ENCODE results near the gene ARL10.

ARL10 gene

GRCh38 chr5:176362233-176362490 lies 3.1 kb upstream of the ARL10 start:
- DNase-seq = no peak

- DNase-seq = no peak
Measured at GRCh38 chr5:176364765-176365350, 429 bp upstream of the ARL10 start.

- no peak for DNase-seq
Measured at GRCh38 chr5:176366232-176366894, 1.1 kb downstream of the ARL10 start.

- DNase-seq = peak; percentile 57
Measured at GRCh38 chr5:176368726-176369125, 3.4 kb downstream of the ARL10 start.

GRCh38 chr5:176369934-176370711 lies 4.8 kb downstream of the ARL10 start:
- peak; percentile 2 for DNase-seq

- DNase-seq = peak; percentile 58
Measured at GRCh38 chr5:176371621-176372539, 6.6 kb downstream of the ARL10 start.

GRCh38 chr5:176373100-176373818 lies 8.0 kb downstream of the ARL10 start:
- DNase-seq = peak; percentile 8

GRCh38 chr5:176379881-176380280 lies 14.6 kb downstream of the ARL10 start:
- DNase-seq = no peak

GRCh38 chr5:176381423-176381822 lies 16.1 kb downstream of the ARL10 start:
- no peak for DNase-seq

GRCh38 chr5:176381979-176382378 lies 16.7 kb downstream of the ARL10 start:
- DNase-seq = no peak

GRCh38 chr5:176382721-176383120 lies 17.4 kb downstream of the ARL10 start:
- DNase-seq = no peak

GRCh38 chr5:176383248-176383905 lies 18.1 kb downstream of the ARL10 start:
- DNase-seq = no peak

- DNase-seq = no peak
Measured at GRCh38 chr5:176383961-176384360, 18.7 kb downstream of the ARL10 start.

GRCh38 chr5:176384366-176384930 lies 19.2 kb downstream of the ARL10 start:
- no peak for DNase-seq

GRCh38 chr5:176384991-176385390 lies 19.7 kb downstream of the ARL10 start:
- no peak for DNase-seq

GRCh38 chr5:176386491-176386890 lies 21.2 kb downstream of the ARL10 start:
- DNase-seq = no peak

GRCh38 chr5:176387384-176387925 lies 22.2 kb downstream of the ARL10 start:
- DNase-seq = no peak

- no peak for DNase-seq
Measured at GRCh38 chr5:176388003-176388443, 22.7 kb downstream of the ARL10 start.

- peak; percentile 99 for DNase-seq
Measured at GRCh38 chr5:176388444-176389134, 23.3 kb downstream of the ARL10 start, which contains the start of the genes HIGD2A and NOP16. HIGD2A (plus strand) TSS chr5:176388751; CDS start chr5:176388820, 69 bp downstream. NOP16 (minus strand) TSS chr5:176388598; CDS start chr5:176388539, 59 bp downstream.

Measured in activated effector memory CD4-positive, alpha-beta T cell treated with anti-CD3 and anti-CD28 coated beads, Interleukin-2, amount 50 U/mL, for 16 hours (primary cell).